GM23338 (cell line): ENCODE data around the gene FGD4. TPM values are rescaled to one million over a fixed set of nuclear protein-coding genes. Genes with fewer than 3 reads are reported as not detected.

Experiments used
- ATAC-seq: fragments of 200-7000 bp; cut with Tn5 transposase; 3 replicates; pipeline ENCODE4 v1.9.1; 2020
- DNase-seq: peaks from one replicate; pipeline ENCODE4 v3.0.0-alpha.2; 2015; ENCODE audit warnings: low spot score
- H2AFZ ChIP-seq: fragments of 200-600 bp; sonication (generic); 2 replicates; pipeline ENCODE4 v1.8.0; 2016; ENCODE audit warnings: antibody characterized with exemption, mild to moderate bottlenecking, moderate library complexity
- H3F3A ChIP-seq: fragments of 200-600 bp; sonication (generic); replicated peaks from 2 replicates; pipeline ENCODE4 v1.8.0; 2017; ENCODE audit warnings: antibody characterized with exemption, mixed run types, low read depth
- H3K27ac ChIP-seq: fragments of 200-600 bp; sonication (generic); 2 replicates; pipeline ENCODE4 v1.6.1; 2016; ENCODE audit warnings: low read depth
- H3K27me3 ChIP-seq: fragments of 200-600 bp; sonication (generic); 2 replicates; pipeline ENCODE4 v1.8.0; 2016; ENCODE audit warnings: mild to moderate bottlenecking, mixed run types, moderate library complexity; ENCODE audit not compliant: insufficient read depth
- H3K36me3 ChIP-seq: fragments of 200-600 bp; sonication (generic); 2 replicates; pipeline ENCODE4 v1.8.0; 2016; ENCODE audit warnings: mild to moderate bottlenecking; ENCODE audit not compliant: insufficient read depth
- H3K4me1 ChIP-seq: fragments of 200-600 bp; sonication (generic); 2 replicates; pipeline ENCODE4 v1.8.0; 2016; ENCODE audit warnings: mild to moderate bottlenecking, moderate library complexity; ENCODE audit not compliant: insufficient read depth
- H3K4me2 ChIP-seq: fragments of 200-600 bp; sonication (generic); 2 replicates; pipeline ENCODE4 v1.7.1; 2017; ENCODE audit warnings: mixed run types
- H3K4me3 ChIP-seq: fragments of 200-600 bp; sonication (generic); 2 replicates; pipeline ENCODE4 v1.6.1; 2016; ENCODE audit warnings: mixed run types
- H3K79me2 ChIP-seq: fragments of 200-600 bp; sonication (generic); replicated peaks from 2 replicates; pipeline ENCODE4 v1.8.0; 2017; ENCODE audit warnings: mild to moderate bottlenecking; ENCODE audit not compliant: insufficient read depth
- H3K9me2 ChIP-seq: fragments of 200-600 bp; sonication (generic); 2 replicates; pipeline ENCODE4 v1.8.0; 2017; ENCODE audit not compliant: insufficient read depth
- H4K20me1 ChIP-seq: fragments of 200-600 bp; sonication (generic); replicated peaks from 2 replicates; pipeline ENCODE4 v1.8.0; 2017; ENCODE audit warnings: mild to moderate bottlenecking; ENCODE audit not compliant: insufficient read depth
- H3K27ac Mint-ChIP-seq: 2 replicates; pipeline ENCODE4 v1.8.0; 2020; ENCODE audit warnings: inconsistent platforms, mild to moderate bottlenecking, moderate library complexity, mixed read lengths
- H3K27me3 Mint-ChIP-seq: 3 replicates; pipeline ENCODE4 v1.8.0; 2022; ENCODE audit warnings: low read depth, mild to moderate bottlenecking, moderate library complexity, mixed read lengths, inconsistent platforms; ENCODE audit not compliant: insufficient read depth, poor library complexity
- H3K36me3 Mint-ChIP-seq: 3 replicates; pipeline ENCODE4 v1.8.0; 2021; ENCODE audit warnings: low read depth, mild to moderate bottlenecking, inconsistent platforms, moderate library complexity, mixed read lengths
- H3K4me1 Mint-ChIP-seq: 3 replicates; pipeline ENCODE4 v1.8.0; 2020; ENCODE audit warnings: mild to moderate bottlenecking, inconsistent platforms, mixed read lengths
- H3K4me3 Mint-ChIP-seq: 3 replicates; pipeline ENCODE4 v1.8.0; 2021; ENCODE audit warnings: moderate library complexity, mild to moderate bottlenecking, inconsistent platforms, mixed read lengths
- H3K9me3 Mint-ChIP-seq: 3 replicates; pipeline ENCODE4 v1.8.0; 2020; ENCODE audit warnings: moderate library complexity, mild to moderate bottlenecking, inconsistent platforms, mixed read lengths
- CREB1 ChIP-seq: fragments of 250-450 bp; sonication (Bioruptor Pico); IDR thresholded peaks from 2 replicates; pipeline ENCODE4 v1.5.0; 2020; ENCODE audit warnings: low read depth, mild to moderate bottlenecking, moderate library complexity
- EZH2 ChIP-seq: fragments of 200-600 bp; sonication (generic); IDR thresholded peaks from one replicate; pipeline ENCODE4 v1.8.0; 2017; ENCODE audit warnings: antibody characterized with exemption, mild to moderate bottlenecking, low read depth; ENCODE audit not compliant: unreplicated experiment
- EZH2phosphoT487 ChIP-seq: fragments of 200-600 bp; sonication (generic); IDR thresholded peaks from one replicate; pipeline ENCODE4 v1.8.1; 2018; ENCODE audit warnings: antibody characterized with exemption; ENCODE audit not compliant: unreplicated experiment
- NANOG ChIP-seq: IDR thresholded peaks from 2 replicates; pipeline ENCODE4 v1.6.1; 2016; ENCODE audit warnings: antibody characterized with exemption, borderline replicate concordance
- POLR2AphosphoS5 ChIP-seq: IDR thresholded peaks from 2 replicates; pipeline ENCODE4 v1.6.1; 2016; ENCODE audit warnings: antibody characterized with exemption, low read depth
- ZNF331 ChIP-seq: fragments of 250-450 bp; sonication (Bioruptor Pico); IDR thresholded peaks from 2 replicates; pipeline ENCODE4 v1.5.0; 2020; ENCODE audit warnings: low read depth, mild to moderate bottlenecking, moderate library complexity
- polyA plus RNA-seq: library from polyadenylated mRNA; unstranded; fragments of >200 nt; fragmentation: Nextera tagmentation; extraction: Ambion mirVana; gene quantifications from 2 replicates; pipeline ENCODE4 v1.2.1, GENCODE V29; 2016
- total RNA-seq: library from RNA; depleted of rRNA; stranded (reverse); fragments of >200 nt; shearing (Covaris generic); gene quantifications from 2 replicates; pipeline ENCODE4 v1.2.3, GENCODE V29; 2014
- TF ChIP-seq, protein P1 (sequence below): fragments of 250-450 bp; sonication (Bioruptor Pico); IDR thresholded peaks from 2 replicates; pipeline ENCODE4 v1.5.0; 2020; ENCODE audit warnings: mild to moderate bottlenecking, moderate library complexity
- TF ChIP-seq, protein P2 (sequence below): IDR thresholded peaks from one replicate; pipeline ENCODE4 v1.6.1; 2018; ENCODE audit warnings: antibody characterized with exemption; ENCODE audit not compliant: unreplicated experiment
- TF ChIP-seq, protein P3 (sequence below), 2 experiments: fragments of 200-600 bp in 1 of 2; sonication (generic) in 1 of 2; conservative IDR thresholded peaks; 2 replicates each; pipeline versions ENCODE4 v1.5.1 to v1.6.1; 2016 to 2017; ENCODE audit warnings: antibody characterized with exemption in 2 of 2, low read depth in 2 of 2, mild to moderate bottlenecking in 2 of 2, moderate library complexity in 1 of 2

Gene FGD4
- total and polyA plus RNA-seq, 2 experiments from 2014 or later = 24.3 to 54.3 TPM

DNA sequence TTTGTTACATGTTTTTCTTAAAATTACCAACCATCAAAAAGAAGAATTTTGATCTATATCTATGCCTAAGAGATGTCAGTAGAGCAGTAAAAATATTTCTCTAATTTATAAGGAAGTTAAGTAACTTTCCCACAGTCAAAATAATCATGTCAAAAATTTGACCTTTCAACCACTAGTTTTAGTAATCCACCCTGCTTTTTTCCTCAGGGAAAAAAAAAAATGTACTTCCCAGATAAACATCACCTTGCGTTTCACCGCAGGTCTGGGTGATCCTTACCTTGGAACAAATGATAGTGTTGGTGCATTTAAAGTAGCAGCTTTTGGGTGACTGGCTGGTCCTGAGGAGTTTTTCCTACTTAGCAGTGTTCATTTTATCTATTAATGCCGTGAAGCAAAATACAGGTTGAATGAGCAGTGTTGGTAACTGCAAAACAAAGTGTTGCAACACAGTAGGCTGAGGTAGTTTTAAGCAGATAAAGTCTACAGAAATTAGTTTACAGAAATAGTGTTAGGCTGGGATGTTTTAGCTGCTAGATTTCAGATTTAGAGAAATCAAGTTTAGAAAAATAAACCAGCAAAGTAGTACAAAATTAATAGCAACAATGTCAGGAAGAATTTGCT is 142.5 kb downstream of the FGD4 start (continued):
- no peak for TF ChIP-seq EZH2
- no peak for TF ChIP-seq NANOG
- no peak for TF ChIP-seq ZNF331 (CRISPR knock-in tag)

DNA sequence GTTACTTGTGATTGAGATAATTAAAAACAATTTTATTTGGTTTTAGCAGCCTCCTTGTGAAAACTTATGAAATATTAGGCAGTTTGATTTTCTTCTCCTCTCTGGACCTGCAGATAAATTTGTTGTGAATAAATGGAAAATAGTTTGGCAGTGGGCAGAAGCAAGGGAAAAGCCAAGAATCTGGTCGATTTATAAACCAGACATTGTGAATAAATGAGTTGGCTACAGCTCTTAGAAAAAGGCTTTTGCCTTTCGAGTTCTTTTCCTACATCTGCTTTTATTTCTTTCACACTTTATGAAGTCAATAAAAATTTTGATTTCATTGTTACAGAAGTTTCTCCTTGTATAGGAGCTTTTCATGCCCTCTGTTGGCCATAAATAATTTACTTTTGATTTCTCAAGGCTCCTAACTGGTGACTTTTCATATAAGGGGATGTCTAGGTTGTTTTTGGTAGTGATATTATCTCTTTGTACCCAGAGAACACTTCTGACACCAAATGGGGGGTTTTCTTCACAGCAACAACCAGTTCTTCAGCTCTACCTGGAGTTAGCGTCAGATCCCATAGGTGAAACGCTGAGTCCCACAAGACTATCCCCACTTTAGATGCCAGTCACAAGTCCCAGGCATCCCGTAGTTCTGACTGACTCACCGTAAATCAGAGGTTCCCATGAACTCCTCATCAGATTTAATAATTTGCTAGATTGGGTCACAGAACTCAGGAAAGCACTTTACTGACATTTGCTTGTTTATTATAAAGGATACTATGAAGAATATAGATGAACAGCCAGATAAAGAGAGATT is 143.3 kb downstream of the FGD4 start:
- Histone ChIP-seq H3K4me1 (peaks cover 45% of the 10 kb centered on the region), H3K79me2 (peaks cover 100% of the 10 kb centered on the region), H3K4me3 (no peak overlapping the region), H3K27ac (0 out of 2 replicates have a peak overlapping the region, but pooled peaks have one; percentile 24), H4K20me1 (peaks cover 37% of the 10 kb centered on the region), H3K36me3 (no peaks in the 10 kb centered on the region), H2AFZ (no peak overlapping the region), H3K27me3 (no peaks in the 10 kb centered on the region), H3K4me2 (no peak overlapping the region), H3F3A (no peaks in the 10 kb centered on the region), H3K9me2 (no peaks in the 10 kb centered on the region)
- DNase-seq = no peak
- Mint-ChIP-seq H3K27ac (peak overlapping the region; percentile 54; the same call in 1 of the 2 replicates), H3K9me3 (no peaks in the 10 kb centered on the region), H3K4me3 (no peak overlapping the region), H3K36me3 (peaks cover 9% of the 10 kb centered on the region), H3K27me3 (peaks cover 2% of the 10 kb centered on the region), H3K4me1 (peaks cover 42% of the 10 kb centered on the region)
- TF ChIP-seq, protein P1, sequence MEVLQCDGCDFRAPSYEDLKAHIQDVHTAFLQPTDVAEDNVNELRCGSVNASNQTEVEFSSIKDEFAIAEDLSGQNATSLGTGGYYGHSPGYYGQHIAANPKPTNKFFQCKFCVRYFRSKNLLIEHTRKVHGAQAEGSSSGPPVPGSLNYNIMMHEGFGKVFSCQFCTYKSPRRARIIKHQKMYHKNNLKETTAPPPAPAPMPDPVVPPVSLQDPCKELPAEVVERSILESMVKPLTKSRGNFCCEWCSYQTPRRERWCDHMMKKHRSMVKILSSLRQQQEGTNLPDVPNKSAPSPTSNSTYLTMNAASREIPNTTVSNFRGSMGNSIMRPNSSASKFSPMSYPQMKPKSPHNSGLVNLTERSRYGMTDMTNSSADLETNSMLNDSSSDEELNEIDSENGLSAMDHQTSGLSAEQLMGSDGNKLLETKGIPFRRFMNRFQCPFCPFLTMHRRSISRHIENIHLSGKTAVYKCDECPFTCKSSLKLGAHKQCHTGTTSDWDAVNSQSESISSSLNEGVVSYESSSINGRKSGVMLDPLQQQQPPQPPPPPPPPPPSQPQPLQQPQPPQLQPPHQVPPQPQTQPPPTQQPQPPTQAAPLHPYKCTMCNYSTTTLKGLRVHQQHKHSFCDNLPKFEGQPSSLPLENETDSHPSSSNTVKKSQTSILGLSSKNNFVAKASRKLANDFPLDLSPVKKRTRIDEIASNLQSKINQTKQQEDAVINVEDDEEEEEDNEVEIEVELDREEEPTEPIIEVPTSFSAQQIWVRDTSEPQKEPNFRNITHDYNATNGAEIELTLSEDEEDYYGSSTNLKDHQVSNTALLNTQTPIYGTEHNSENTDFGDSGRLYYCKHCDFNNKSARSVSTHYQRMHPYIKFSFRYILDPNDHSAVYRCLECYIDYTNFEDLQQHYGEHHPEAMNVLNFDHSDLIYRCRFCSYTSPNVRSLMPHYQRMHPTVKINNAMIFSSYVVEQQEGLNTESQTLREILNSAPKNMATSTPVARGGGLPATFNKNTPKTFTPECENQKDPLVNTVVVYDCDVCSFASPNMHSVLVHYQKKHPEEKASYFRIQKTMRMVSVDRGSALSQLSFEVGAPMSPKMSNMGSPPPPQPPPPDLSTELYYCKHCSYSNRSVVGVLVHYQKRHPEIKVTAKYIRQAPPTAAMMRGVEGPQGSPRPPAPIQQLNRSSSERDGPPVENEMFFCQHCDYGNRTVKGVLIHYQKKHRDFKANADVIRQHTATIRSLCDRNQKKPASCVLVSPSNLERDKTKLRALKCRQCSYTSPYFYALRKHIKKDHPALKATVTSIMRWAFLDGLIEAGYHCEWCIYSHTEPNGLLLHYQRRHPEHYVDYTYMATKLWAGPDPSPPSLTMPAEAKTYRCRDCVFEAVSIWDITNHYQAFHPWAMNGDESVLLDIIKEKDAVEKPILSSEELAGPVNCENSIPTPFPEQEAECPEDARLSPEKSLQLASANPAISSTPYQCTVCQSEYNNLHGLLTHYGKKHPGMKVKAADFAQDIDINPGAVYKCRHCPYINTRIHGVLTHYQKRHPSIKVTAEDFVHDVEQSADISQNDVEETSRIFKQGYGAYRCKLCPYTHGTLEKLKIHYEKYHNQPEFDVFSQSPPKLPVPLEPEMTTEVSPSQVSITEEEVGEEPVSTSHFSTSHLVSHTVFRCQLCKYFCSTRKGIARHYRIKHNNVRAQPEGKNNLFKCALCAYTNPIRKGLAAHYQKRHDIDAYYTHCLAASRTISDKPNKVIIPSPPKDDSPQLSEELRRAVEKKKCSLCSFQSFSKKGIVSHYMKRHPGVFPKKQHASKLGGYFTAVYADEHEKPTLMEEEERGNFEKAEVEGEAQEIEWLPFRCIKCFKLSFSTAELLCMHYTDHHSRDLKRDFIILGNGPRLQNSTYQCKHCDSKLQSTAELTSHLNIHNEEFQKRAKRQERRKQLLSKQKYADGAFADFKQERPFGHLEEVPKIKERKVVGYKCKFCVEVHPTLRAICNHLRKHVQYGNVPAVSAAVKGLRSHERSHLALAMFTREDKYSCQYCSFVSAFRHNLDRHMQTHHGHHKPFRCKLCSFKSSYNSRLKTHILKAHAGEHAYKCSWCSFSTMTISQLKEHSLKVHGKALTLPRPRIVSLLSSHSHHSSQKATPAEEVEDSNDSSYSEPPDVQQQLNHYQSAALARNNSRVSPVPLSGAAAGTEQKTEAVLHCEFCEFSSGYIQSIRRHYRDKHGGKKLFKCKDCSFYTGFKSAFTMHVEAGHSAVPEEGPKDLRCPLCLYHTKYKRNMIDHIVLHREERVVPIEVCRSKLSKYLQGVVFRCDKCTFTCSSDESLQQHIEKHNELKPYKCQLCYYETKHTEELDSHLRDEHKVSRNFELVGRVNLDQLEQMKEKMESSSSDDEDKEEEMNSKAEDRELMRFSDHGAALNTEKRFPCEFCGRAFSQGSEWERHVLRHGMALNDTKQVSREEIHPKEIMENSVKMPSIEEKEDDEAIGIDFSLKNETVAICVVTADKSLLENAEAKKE (CRISPR knock-in tag) = no peak
- TF ChIP-seq POLR2AphosphoS5 = no peak
- TF ChIP-seq NANOG = no peak
- no peak for TF ChIP-seq CREB1 (CRISPR knock-in tag)
- TF ChIP-seq, protein P2, sequence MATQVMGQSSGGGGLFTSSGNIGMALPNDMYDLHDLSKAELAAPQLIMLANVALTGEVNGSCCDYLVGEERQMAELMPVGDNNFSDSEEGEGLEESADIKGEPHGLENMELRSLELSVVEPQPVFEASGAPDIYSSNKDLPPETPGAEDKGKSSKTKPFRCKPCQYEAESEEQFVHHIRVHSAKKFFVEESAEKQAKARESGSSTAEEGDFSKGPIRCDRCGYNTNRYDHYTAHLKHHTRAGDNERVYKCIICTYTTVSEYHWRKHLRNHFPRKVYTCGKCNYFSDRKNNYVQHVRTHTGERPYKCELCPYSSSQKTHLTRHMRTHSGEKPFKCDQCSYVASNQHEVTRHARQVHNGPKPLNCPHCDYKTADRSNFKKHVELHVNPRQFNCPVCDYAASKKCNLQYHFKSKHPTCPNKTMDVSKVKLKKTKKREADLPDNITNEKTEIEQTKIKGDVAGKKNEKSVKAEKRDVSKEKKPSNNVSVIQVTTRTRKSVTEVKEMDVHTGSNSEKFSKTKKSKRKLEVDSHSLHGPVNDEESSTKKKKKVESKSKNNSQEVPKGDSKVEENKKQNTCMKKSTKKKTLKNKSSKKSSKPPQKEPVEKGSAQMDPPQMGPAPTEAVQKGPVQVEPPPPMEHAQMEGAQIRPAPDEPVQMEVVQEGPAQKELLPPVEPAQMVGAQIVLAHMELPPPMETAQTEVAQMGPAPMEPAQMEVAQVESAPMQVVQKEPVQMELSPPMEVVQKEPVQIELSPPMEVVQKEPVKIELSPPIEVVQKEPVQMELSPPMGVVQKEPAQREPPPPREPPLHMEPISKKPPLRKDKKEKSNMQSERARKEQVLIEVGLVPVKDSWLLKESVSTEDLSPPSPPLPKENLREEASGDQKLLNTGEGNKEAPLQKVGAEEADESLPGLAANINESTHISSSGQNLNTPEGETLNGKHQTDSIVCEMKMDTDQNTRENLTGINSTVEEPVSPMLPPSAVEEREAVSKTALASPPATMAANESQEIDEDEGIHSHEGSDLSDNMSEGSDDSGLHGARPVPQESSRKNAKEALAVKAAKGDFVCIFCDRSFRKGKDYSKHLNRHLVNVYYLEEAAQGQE = no peak
- TF ChIP-seq EZH2 = no peak
- no peak for TF ChIP-seq ZNF331 (CRISPR knock-in tag)
- TF ChIP-seq EZH2phosphoT487 = no peak
- TF ChIP-seq, protein P3, sequence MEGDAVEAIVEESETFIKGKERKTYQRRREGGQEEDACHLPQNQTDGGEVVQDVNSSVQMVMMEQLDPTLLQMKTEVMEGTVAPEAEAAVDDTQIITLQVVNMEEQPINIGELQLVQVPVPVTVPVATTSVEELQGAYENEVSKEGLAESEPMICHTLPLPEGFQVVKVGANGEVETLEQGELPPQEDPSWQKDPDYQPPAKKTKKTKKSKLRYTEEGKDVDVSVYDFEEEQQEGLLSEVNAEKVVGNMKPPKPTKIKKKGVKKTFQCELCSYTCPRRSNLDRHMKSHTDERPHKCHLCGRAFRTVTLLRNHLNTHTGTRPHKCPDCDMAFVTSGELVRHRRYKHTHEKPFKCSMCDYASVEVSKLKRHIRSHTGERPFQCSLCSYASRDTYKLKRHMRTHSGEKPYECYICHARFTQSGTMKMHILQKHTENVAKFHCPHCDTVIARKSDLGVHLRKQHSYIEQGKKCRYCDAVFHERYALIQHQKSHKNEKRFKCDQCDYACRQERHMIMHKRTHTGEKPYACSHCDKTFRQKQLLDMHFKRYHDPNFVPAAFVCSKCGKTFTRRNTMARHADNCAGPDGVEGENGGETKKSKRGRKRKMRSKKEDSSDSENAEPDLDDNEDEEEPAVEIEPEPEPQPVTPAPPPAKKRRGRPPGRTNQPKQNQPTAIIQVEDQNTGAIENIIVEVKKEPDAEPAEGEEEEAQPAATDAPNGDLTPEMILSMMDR (conservative IDR thresholded peaks at IDR 0.05; ENCODE audit: low read depth in 2 of 2) = no peak
- ATAC-seq = no peak
